Measurements from ENCODE around the gene LRIG3.

DNA sequence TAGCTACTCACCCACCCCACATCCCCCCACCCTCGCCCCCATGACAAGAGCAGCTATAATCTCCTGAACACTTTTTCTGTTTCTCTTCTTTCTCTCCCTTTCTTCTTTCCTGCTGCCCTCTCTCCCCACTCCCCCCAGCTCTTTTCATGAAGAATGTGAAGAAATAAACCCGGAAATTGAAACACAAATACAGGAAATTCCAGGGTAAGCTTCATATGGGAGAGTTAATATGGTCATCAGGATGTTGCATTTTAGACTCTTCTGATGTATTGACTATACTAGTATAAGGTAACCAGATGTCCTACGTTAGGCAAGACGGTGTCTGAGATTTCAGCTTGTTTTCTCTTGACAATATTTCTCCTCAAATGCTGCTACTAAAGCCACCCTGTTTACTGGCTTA lies 41.6 kb upstream of the LRIG3 start:
- TF ChIP-seq, protein P1, sequence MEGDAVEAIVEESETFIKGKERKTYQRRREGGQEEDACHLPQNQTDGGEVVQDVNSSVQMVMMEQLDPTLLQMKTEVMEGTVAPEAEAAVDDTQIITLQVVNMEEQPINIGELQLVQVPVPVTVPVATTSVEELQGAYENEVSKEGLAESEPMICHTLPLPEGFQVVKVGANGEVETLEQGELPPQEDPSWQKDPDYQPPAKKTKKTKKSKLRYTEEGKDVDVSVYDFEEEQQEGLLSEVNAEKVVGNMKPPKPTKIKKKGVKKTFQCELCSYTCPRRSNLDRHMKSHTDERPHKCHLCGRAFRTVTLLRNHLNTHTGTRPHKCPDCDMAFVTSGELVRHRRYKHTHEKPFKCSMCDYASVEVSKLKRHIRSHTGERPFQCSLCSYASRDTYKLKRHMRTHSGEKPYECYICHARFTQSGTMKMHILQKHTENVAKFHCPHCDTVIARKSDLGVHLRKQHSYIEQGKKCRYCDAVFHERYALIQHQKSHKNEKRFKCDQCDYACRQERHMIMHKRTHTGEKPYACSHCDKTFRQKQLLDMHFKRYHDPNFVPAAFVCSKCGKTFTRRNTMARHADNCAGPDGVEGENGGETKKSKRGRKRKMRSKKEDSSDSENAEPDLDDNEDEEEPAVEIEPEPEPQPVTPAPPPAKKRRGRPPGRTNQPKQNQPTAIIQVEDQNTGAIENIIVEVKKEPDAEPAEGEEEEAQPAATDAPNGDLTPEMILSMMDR (IDR thresholded peaks at IDR 0.05; ENCODE audit: insufficient read depth, low read length), result no peak
- no peak for TF ChIP-seq POLR2AphosphoS5 (IDR thresholded peaks at IDR 0.05; ENCODE audit: low read depth)
- TF ChIP-seq, protein P2, sequence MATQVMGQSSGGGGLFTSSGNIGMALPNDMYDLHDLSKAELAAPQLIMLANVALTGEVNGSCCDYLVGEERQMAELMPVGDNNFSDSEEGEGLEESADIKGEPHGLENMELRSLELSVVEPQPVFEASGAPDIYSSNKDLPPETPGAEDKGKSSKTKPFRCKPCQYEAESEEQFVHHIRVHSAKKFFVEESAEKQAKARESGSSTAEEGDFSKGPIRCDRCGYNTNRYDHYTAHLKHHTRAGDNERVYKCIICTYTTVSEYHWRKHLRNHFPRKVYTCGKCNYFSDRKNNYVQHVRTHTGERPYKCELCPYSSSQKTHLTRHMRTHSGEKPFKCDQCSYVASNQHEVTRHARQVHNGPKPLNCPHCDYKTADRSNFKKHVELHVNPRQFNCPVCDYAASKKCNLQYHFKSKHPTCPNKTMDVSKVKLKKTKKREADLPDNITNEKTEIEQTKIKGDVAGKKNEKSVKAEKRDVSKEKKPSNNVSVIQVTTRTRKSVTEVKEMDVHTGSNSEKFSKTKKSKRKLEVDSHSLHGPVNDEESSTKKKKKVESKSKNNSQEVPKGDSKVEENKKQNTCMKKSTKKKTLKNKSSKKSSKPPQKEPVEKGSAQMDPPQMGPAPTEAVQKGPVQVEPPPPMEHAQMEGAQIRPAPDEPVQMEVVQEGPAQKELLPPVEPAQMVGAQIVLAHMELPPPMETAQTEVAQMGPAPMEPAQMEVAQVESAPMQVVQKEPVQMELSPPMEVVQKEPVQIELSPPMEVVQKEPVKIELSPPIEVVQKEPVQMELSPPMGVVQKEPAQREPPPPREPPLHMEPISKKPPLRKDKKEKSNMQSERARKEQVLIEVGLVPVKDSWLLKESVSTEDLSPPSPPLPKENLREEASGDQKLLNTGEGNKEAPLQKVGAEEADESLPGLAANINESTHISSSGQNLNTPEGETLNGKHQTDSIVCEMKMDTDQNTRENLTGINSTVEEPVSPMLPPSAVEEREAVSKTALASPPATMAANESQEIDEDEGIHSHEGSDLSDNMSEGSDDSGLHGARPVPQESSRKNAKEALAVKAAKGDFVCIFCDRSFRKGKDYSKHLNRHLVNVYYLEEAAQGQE (IDR thresholded peaks at IDR 0.05; ENCODE audit: insufficient replicate concordance, low read depth), result no peak
- TF ChIP-seq GABPA (IDR thresholded peaks at IDR 0.05; ENCODE audit: low read depth), result no peak
- no peak for TF ChIP-seq SPI1 (IDR thresholded peaks at IDR 0.05; ENCODE audit: borderline replicate concordance, low read depth)
